ENCODE data around the gene OSBPL5.

GRCh38 chr11:3158131-3158591 lies 6.9 kb downstream of the OSBPL5 start:
- TF ChIP-seq POLR2AphosphoS5 (IDR thresholded peaks at IDR 0.05) (no peak), CTCF (IDR thresholded peaks at IDR 0.05) (no peak), POLR2A (IDR thresholded peaks at IDR 0.05) (no peak)
